Measurements from ENCODE around the gene MBTD1. TPM values are rescaled to one million over a fixed set of nuclear protein-coding genes. Genes with fewer than 3 reads are reported as not detected.

Gene MBTD1
- total RNA-seq (2022; extraction: Qiagen RNA extraction) = 3.9 to 6.5 TPM (median 4.7 TPM) in 5 replicates

GRCh38 chr17:51259564-51260236 is at the start of gene MBTD1:
Gene MBTD1, minus strand, starts transcription at chr17:51260049. Its CDS starts 34,888 bp downstream, at chr17:51225161.

DNA sequence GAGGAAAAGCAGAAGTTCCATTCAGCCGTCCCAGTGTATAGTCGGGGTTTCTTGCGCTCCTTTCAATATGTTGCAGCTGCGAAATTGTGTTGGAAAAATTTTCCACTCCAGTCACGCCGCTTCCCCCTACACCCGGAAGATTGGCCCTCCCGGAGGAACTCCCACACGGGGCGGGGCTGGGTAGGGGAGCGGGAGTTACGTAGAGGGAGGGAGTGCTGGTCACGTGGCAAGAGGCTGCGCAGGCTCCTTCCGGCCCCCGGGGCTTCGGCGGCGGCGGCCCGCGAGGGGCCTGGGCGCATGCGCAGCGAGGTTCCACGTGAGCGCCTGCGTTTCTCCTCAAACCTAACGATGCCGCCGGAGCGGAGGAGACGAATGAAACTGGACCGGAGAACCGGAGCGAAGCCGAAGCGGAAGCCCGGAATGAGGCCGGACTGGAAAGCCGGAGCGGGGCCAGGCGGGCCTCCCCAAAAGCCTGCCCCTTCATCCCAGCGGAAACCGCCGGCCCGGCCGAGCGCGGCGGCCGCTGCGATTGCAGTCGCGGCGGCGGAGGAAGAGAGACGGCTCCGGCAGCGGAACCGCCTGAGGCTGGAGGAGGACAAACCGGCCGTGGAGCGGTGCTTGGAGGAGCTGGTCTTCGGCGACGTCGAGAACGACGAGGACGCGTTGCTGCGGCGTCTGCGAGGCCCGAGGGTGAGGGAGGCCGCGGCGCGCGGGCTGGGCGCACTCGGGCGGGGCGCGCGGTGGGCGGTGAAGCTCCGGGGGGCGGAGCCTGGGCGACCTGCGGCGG is 581 bp upstream of the MBTD1 start, which contains the start of gene UTP18:
Gene UTP18, plus strand, starts transcription at position 310 of the 787 bp plus-strand sequence. Its CDS starts 39 bp downstream, at position 349.

DNA sequence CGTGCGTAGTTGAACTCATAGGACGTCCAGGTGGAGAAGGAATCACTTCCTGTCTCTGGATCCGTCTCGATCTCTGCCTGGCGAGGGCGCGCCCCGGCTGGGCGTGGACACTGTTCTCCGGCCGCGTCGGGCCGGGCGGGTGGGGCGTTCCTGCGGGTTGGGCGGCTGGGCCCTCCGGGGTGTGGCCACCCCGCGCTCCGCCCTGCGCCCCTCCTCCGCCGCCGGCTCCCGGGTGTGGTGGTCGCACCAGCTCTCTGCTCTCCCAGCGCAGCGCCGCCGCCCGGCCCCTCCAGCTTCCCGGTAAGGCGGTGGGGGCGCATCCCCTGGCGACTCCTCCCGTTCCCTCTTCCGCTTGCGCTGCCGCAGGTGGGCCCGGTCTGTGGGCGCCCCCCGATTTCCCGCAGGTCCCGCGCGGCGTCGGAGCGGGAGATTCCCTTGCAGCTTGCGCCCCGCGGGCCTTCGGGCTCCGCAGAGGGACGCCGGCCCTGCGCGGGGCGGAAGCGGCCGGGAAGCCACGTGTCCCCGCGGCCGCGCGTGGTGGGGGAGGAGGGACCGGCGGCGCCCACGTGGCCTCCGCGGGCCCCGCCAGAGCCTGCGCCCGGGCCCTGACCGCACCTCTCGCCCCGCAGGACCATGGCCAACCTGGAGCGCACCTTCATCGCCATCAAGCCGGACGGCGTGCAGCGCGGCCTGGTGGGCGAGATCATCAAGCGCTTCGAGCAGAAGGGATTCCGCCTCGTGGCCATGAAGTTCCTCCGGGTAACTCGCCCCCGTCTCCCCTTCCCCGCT is 93.5 kb downstream of the MBTD1 start, which contains the start of gene NME2:
Gene NME2, plus strand, starts transcription at position 214 of the 789 bp plus-strand sequence. Its CDS starts 420 bp downstream, at position 634.

GRCh38 chr17:51153210-51154072 is 106.4 kb downstream of the MBTD1 start, which contains the start of gene NME1:
Gene NME1, plus strand, starts transcription at chr17:51153559. Its CDS starts 2,096 bp downstream, at chr17:51155655.

Other genes with a start within 250 kb of the MBTD1 start
- 72.1 to 98.6 TPM (median 88.4 TPM) in 5 replicates for gene SPAG9, start 139.2 kb downstream of the MBTD1 start, total RNA-seq (2022; extraction: Qiagen RNA extraction)
- 586 to 768 TPM (median 696 TPM) in 5 replicates for gene NME1, start 106.5 kb downstream of the MBTD1 start, total RNA-seq (2022; extraction: Qiagen RNA extraction)
- 1,665 to 1,882 TPM (median 1,737 TPM) in 5 replicates for gene NME2, start 93.6 kb downstream of the MBTD1 start, total RNA-seq (2022; extraction: Qiagen RNA extraction)
- gene UTP18, start 497 bp upstream of the MBTD1 start, total RNA-seq (2022; extraction: Qiagen RNA extraction) = 67.0 to 76.8 TPM (median 70.3 TPM) in 5 replicates

All from A549 treated with dexamethasone at 1 μM for 4 hours (cell line).